ENCODE measurements around the gene SCUBE3.

SCUBE3 gene

GRCh38 chr6:35278708-35279107 is 65.0 kb downstream of the SCUBE3 start:
- no peak for DNase-seq

GRCh38 chr6:35280903-35281302 is 67.1 kb downstream of the SCUBE3 start:
- no peak for DNase-seq

GRCh38 chr6:35282472-35282871 is 68.7 kb downstream of the SCUBE3 start:
- DNase-seq, result no peak

- no peak for DNase-seq
Observed at GRCh38 chr6:35283361-35283760, 69.6 kb downstream of the SCUBE3 start.

GRCh38 chr6:35287671-35288396 is 74.1 kb downstream of the SCUBE3 start:
- DNase-seq, result no peak

- DNase-seq, result no peak
Observed at GRCh38 chr6:35288834-35289233, 75.1 kb downstream of the SCUBE3 start.

GRCh38 chr6:35291491-35291890 is 77.7 kb downstream of the SCUBE3 start:
- DNase-seq, result no peak

- peak; percentile 39 for DNase-seq
Observed at GRCh38 chr6:35292494-35292893, 78.7 kb downstream of the SCUBE3 start.

GRCh38 chr6:35293681-35294080 is 79.9 kb downstream of the SCUBE3 start:
- DNase-seq, result no peak

- peak; percentile 57 for DNase-seq
Observed at GRCh38 chr6:35294308-35294945, 80.7 kb downstream of the SCUBE3 start.

- DNase-seq, result no peak
Observed at GRCh38 chr6:35295036-35295435, 81.3 kb downstream of the SCUBE3 start.

- DNase-seq, result no peak
Observed at GRCh38 chr6:35295521-35296315, 82.0 kb downstream of the SCUBE3 start.

- no peak for DNase-seq
Observed at GRCh38 chr6:35296931-35297600, 83.3 kb downstream of the SCUBE3 start.

GRCh38 chr6:35297601-35298481 is 84.1 kb downstream of the SCUBE3 start, which contains the start of gene DEF6:
Gene DEF6, plus strand, starts transcription at chr6:35297818. Its CDS starts 39 bp downstream, at chr6:35297857.
- DNase-seq, result peak; percentile 26

- no peak for DNase-seq
Observed at GRCh38 chr6:35298625-35299140, 84.9 kb downstream of the SCUBE3 start.

GRCh38 chr6:35299674-35300073 is 85.9 kb downstream of the SCUBE3 start:
- DNase-seq, result no peak

GRCh38 chr6:35300848-35301247 is 87.1 kb downstream of the SCUBE3 start:
- no peak for DNase-seq

Data from NCI-H345 (cell line).